Measurements from ENCODE around the gene POP4. TPM values are rescaled to one million over a fixed set of nuclear protein-coding genes. Genes with fewer than 3 reads are reported as not detected.
A peak's percentile ranks its signal among the peaks of the same experiment; 100 is the strongest.

Gene POP4
- total RNA-seq, 1 donor from 2014 or later, result 26.8 TPM

DNA sequence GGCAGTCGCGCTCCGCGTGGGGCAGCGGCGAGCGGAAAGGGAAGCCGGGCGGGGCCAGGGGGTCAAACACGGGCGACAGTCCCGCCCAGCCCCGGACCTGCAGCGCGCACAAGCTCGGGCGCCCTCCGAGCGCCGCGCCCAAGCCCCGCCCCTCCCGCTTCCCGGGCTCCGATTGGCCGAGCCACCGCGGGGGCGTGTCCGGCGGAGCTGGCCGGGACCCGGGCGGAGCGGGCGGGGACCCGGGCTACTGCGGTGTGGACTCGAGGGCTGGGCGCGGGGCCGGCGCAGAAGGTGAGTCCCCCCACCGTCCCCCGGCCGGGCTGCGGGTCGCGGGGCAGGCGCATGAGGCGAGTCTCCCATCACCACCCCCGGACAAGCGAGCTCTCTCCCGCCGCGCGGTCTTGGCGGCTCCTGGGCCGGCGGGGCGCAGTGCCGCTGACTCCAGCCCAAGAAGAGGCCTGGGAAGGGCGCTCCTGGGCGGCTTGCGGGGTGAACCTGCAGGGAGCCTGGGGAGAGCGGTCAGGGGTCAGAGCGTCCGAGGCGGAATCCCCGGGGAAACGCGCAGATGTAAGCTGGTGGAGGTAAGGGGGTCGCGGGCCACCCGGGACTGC is 59.2 kb downstream of the POP4 start, which contains the start of gene PLEKHF1:
TSS of gene PLEKHF1 (plus strand) at position 247 of the 611 bp plus-strand sequence. CDS start 8,379 bp downstream, outside the sequence.
- peak; percentile 72 to 95 for DNase-seq (ENCODE audit: low spot score in 2 of 2)
- TF ChIP-seq, protein P1, sequence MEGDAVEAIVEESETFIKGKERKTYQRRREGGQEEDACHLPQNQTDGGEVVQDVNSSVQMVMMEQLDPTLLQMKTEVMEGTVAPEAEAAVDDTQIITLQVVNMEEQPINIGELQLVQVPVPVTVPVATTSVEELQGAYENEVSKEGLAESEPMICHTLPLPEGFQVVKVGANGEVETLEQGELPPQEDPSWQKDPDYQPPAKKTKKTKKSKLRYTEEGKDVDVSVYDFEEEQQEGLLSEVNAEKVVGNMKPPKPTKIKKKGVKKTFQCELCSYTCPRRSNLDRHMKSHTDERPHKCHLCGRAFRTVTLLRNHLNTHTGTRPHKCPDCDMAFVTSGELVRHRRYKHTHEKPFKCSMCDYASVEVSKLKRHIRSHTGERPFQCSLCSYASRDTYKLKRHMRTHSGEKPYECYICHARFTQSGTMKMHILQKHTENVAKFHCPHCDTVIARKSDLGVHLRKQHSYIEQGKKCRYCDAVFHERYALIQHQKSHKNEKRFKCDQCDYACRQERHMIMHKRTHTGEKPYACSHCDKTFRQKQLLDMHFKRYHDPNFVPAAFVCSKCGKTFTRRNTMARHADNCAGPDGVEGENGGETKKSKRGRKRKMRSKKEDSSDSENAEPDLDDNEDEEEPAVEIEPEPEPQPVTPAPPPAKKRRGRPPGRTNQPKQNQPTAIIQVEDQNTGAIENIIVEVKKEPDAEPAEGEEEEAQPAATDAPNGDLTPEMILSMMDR (IDR thresholded peaks at IDR 0.05), result no peak
- Histone ChIP-seq H3K9me3 (no peaks in the 10 kb centered on the region), H3K4me1 (peaks cover 39 to 64% of the 10 kb centered on the region in 2 donors), H3K36me3 (no peaks in the 10 kb centered on the region), H3K27ac (peak within 1 kb of the TSS; percentile 99), H3K27me3 (no peaks in the 10 kb centered on the region), H3K4me3 (peak within 1 kb of the TSS; percentile 75 to 93)
- intact Hi-C loops (cut with DNase I), result loop anchor here (1.0 to 2.0 kb wide), 2 partner anchors 59 to 277 kb away; partner anchors contain the start of genes POP4 and URI1

DNA sequence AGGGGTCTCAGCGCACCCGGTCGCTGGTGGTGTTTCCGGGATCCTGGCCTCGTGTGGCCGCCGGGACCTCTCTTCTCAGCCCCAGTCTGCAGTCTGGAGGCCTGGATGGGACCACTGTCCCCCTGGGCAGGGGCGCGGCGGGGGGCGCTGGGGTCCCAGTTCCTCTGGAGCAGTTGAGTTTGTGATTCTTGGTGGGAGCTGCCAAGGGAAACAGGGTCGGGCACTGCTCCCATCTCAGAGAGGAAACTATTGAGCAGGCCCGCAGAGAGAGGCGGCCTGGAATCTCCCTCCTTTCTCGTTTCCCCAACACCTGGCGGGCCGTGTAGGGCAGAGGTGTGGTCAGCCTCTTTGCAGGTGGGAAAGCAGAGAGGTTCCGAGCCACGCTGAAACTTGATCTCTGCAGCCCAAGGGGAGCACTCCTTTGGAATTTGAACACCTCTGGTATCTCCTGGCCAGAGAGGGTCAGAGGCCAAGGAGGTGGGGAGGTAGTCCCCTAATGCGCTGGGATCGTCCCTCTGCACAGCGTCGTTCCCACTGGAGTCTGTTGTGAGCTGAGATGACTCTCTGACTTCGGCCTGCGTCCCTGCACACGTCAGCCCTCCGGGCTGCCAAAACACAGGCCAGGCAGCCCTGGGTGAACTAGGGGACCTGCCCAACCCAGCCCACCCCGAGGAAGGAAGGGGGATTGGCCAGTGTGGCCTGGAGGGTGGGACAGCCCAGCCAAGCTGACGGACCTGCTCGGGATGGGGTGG is 59.9 kb downstream of the POP4 start:
- TF ChIP-seq, protein P1 (IDR thresholded peaks at IDR 0.05), result peak in 1 of 3 experiments; percentile 5
- peak; percentile 35 to 88 for DNase-seq (ENCODE audit: low spot score in 2 of 2)
- intact Hi-C loops (cut with DNase I), result loop anchor here (1.0 to 2.0 kb wide), 4 partner anchors 15 to 277 kb away; partner anchors contain the start of genes C19orf12, POP4 and URI1

More for the DNA sequence above, 59.9 kb downstream of the POP4 start:
- Histone ChIP-seq H3K9me3 (no peaks in the 10 kb centered on the region), H3K4me1 (peaks cover 39 to 64% of the 10 kb centered on the region in 2 donors), H3K4me3 (peak overlapping the region; percentile 75 to 93), H3K36me3 (no peaks in the 10 kb centered on the region), H3K27me3 (no peaks in the 10 kb centered on the region), H3K27ac (peak overlapping the region; percentile 99)

Other genes starting within 250 kb of the POP4 start
- not detected for gene VSTM2B, start 80.3 kb upstream of the POP4 start, total RNA-seq
- 68.3 TPM for gene PLEKHF1, start 59.2 kb downstream of the POP4 start, total RNA-seq
- gene C19orf12, start 109.0 kb downstream of the POP4 start, total RNA-seq, result 37.8 TPM
- gene CCNE1, start 205.7 kb downstream of the POP4 start, total RNA-seq, result not detected

Measured in ascending aorta (tissue), 2 donors.